ENCODE results near the gene GJB2. TPM values are rescaled to one million over a fixed set of nuclear protein-coding genes. Genes with fewer than 3 reads are reported as not detected.

The GJB2 gene
- total and polyA plus RNA-seq, 2 of the 8 experiments (the other 6 are each of a cell fraction or from before 2014, with no cell fraction given), result 0.20 to 0.21 TPM

DNA sequence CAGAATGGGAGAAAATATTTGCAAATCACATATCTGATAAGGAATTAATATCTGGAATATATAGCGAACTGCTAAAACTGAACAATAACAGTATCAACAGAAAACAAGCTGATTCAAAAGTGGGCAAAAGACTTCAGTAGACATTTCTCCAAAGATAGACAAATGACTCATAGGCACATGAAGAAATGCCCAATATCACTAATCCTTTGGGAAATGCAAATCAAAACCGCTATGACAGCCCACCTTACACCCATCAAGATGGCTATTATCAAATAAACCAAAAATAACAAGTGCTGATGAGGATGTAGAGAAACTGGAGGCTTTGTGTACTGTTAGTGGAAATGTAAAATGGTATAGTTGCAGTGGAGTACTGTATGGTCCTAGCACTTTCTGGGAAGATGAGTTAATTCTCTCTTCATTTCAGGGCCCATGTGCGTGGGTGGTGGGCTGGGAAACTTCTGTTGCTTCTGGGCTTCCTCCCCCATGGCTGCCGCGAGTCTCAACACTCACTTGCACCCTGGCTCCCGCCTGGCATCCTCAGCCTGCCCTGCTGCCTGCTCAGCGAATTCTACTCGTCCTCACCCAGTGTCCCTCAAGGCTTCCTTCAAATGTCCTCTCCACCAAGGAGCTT is 19.5 kb downstream of the GJB2 start:
- FAIRE-seq, result no peak
- H2BK20ac ChIP-seq (ENCODE audit: low read length), result no peak overlapping the region
- no peak overlapping the region for H4K8ac ChIP-seq (ENCODE audit: extremely low read depth, insufficient read depth, low read length)
- H3K27ac ChIP-seq (ENCODE audit: low read depth, low read length), result no peak overlapping the region
- peaks cover 0 to 7% (median 0%) of the 10 kb centered on the region in 4 experiments; a peak in 1 of 7 replicates for H3K4me1 ChIP-seq (replicated peaks in 1 of 4; ENCODE audit: control insufficient read depth in 3 of 4, insufficient read depth in 4 of 4, low read length in 3 of 4)
- no peak overlapping the region for H2BK120ac ChIP-seq (replicated peaks; ENCODE audit: low read depth, low read length)
- H3K9ac ChIP-seq (replicated peaks in 1 of 4; ENCODE audit: extremely low read depth in 1 of 4, low read depth in 3 of 4, low read length in 3 of 4), result no peak overlapping the region
- POLR2A ChIA-PET (ENCODE audit: partially characterized antibody), result no interaction called here
- 93% methylated on average over 8 of the region's 8 CpGs; no CpG with 5 or more reads in 1 of the 2 experiments for WGBS, 2 experiments (ENCODE audit: extremely low coverage in 1 of 2, insufficient coverage in 1 of 2, insufficient read length in 1 of 2, insufficient replicate concordance in 2 of 2, low coverage in 1 of 2, low lambda C conversion rate in 2 of 2, missing lambda C conversion rate in 1 of 2)
- H3K79me2 ChIP-seq (ENCODE audit: control insufficient read depth in 1 of 2, insufficient read depth in 2 of 2, low read length in 2 of 2), result no peaks in the 10 kb centered on the region
- H3K18ac ChIP-seq (ENCODE audit: extremely low read depth, low read length), result no peak overlapping the region
- H2BK5ac ChIP-seq (ENCODE audit: low read depth, low read length), result no peak overlapping the region
- no peak overlapping the region for H3K56ac ChIP-seq (replicated peaks; ENCODE audit: insufficient read length, low read depth, low read length)
- no peaks in the 10 kb centered on the region for H3K36me3 ChIP-seq (ENCODE audit: control insufficient read depth in 2 of 4, insufficient read depth in 4 of 4, low read length in 3 of 4)
- no peak for DNase-seq (ENCODE audit: low read depth in 1 of 2, low spot score in 2 of 2)
- no peaks in the 10 kb centered on the region for H3K23me2 ChIP-seq (ENCODE audit: low read depth, low read length)
- no peak overlapping the region for H4K5ac ChIP-seq (ENCODE audit: insufficient read length, low read depth, low read length)
- no peaks in the 10 kb centered on the region for H3K79me1 ChIP-seq (ENCODE audit: low read depth, low read length)
- CTCF ChIA-PET (ENCODE audit: partially characterized antibody), result interaction anchor here (0.9 to 1.9 kb wide), 2 partner anchors 9 to 10 kb away, joined by 4 to 7 read pairs; no protein-coding TSS in a partner anchor
- H2BK12ac ChIP-seq (ENCODE audit: low read depth, low read length), result no peak overlapping the region
- no peak overlapping the region for H3K23ac ChIP-seq (ENCODE audit: insufficient read length)
- H3K4me3 ChIP-seq (ENCODE audit: extremely low read depth in 1 of 4, insufficient read depth in 2 of 4, low read depth in 3 of 4, low read length in 4 of 4), result no peak overlapping the region
- H3K14ac ChIP-seq (ENCODE audit: insufficient read length), result no peak overlapping the region
- no peak overlapping the region for H3K4ac ChIP-seq (replicated peaks; ENCODE audit: insufficient read length, low read depth, low read length)
- H4K91ac ChIP-seq (replicated peaks; ENCODE audit: insufficient read length, low read length), result no peak overlapping the region
- no peak overlapping the region for H2AK5ac ChIP-seq (ENCODE audit: low read depth, low read length)
- no peaks in the 10 kb centered on the region for H4K20me1 ChIP-seq (replicated peaks in 1 of 2; ENCODE audit: control insufficient read depth in 1 of 2, insufficient read depth in 2 of 2, low read length in 2 of 2)
- H2AFZ ChIP-seq (ENCODE audit: low read length), result no peak overlapping the region
- no peak overlapping the region for H3K4me2 ChIP-seq (ENCODE audit: insufficient read depth in 1 of 2, low read depth in 2 of 2, low read length in 2 of 2)
- no peaks in the 10 kb centered on the region for H3K27me3 ChIP-seq (replicated peaks in 1 of 4; ENCODE audit: control insufficient read depth in 3 of 4, extremely low read depth in 1 of 4, insufficient read depth in 3 of 4, low read length in 3 of 4)
- no peak overlapping the region for H2BK15ac ChIP-seq (ENCODE audit: low read length)
- H3K9me3 ChIP-seq (ENCODE audit: insufficient read depth in 2 of 2, low read depth in 1 of 2, low read length in 1 of 2), result no peaks in the 10 kb centered on the region
